Dermis microvascular lymphatic vessel endothelial cell (primary cell): ENCODE data around the gene ARHGEF38. TPM values are rescaled to one million over a fixed set of nuclear protein-coding genes. Genes with fewer than 3 reads are reported as not detected.
"Not testable (repeated sequence)": the region's sequence is repeated elsewhere in the genome, so short reads cannot be mapped to it uniquely, and the experiment has no call there.

Experiments
- DNase-seq, 2 donors: peaks; one replicate each; pipeline versions ENCODE4 v3.0.0 to v3.0.0-alpha.2; 2010; ENCODE audit warnings: low read depth in 2 of 2
- total RNA-seq: library from RNA; depleted of rRNA; stranded (reverse); fragments of >200 nt; gene quantifications from 2 replicates; pipeline ENCODE4 v1.2.1, GENCODE V29; 2014

ARHGEF38 gene
- total RNA-seq, 1 donor from 2014 or later: not detected

- no peak for DNase-seq
These were observed 93.0 kb downstream of the ARHGEF38 start for GRCh38 chr4:105645440-105645839.

GRCh38 chr4:105650190-105650589 is 97.8 kb downstream of the ARHGEF38 start:
- no peak for DNase-seq

DNA sequence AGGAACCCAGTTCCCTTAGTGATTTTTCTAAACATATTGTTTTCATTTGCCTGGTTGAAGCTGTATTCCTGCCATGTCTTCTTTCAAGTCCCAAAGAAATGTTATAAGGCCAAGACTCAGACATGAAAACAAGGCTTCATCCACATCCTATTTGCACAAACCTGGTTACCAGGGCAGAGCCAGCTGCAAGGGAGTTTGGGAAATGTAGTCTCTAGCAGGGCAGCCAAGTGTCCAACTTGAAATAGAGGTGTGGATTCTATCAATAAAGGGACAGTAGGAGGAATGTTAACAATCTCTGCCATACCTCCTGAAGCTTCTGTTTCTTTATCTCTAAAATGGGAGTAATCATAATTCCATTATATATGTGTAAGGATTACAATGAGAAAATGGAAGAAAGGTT is 99.5 kb downstream of the ARHGEF38 start:
- DNase-seq: no peak

DNA sequence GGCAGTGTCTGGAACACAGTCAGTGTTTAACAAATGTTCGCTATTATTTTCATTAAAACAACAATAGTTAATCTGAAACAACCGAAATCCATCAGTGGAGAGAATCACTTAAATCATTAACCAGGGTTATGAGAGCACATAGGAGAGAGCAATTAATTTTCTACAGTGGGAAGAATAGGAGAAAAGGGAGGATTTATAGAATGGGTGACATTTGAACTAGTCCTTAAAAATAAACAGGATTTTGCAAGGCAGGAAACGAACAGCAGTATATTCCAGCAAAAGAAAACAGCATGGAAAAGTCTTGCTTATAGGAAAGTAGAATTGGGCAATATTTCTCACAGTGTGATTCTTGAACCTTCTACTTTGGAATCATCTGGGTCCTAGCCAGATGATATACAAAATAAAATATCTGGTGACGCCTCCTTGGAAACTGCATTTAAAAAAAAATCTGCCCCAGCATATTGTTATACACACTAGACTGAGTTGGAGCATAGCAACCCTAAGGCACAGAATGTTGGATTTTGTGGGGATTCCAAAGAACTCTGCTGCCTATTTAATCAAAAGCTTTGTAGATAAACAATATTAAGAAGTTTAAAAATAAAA is 100.0 kb downstream of the ARHGEF38 start:
- no peak for DNase-seq

DNA sequence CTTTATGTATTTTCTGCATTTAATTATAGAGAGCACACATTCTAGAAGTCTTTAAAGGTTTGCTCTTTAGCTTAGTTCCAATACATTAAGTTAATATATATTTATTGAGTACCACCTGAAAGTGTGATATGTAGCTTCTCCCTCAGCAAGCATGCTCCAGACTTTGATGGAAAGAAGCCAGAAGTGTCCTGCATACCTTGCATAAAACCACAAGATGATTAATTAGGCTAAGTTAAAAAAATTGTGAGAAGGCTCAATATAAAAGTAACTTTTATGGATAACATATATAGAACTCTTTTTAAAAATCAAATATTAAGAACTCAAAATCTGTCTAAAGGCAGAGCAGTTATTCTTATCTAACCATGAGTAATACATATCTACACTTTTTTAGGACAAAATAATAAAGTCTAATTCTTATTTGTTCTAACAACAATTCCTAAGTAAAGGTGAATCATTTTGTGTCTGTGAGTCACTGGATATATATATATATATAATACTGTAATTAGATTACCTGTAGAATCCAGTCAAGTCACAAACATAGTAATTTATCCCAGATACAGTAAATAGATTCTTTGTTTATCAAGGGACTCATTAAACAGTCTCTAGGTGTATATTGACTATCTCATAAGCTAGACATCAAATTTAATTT is 104.8 kb downstream of the ARHGEF38 start:
- DNase-seq: no peak

GRCh38 chr4:105659190-105659589 is 106.8 kb downstream of the ARHGEF38 start:
- no peak for DNase-seq

DNA sequence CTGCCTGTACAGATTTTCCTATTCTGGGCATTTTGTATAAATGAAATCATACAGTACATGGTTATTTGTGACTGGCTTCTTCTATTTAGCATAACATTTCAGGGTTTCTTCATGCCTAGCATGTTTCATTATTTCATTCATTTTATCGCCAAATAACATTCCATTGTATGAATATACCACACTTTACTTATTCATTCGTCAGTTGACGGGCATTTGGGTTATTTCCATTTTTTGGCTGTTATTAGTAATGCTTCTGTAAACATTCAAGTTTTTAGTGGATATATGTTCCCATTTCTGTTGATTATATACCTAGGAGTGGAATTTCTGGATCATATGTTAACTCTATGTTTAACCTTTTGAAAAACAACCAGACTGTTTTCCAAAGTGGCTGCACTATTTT is 108.6 kb downstream of the ARHGEF38 start:
- no peak for DNase-seq

DNA sequence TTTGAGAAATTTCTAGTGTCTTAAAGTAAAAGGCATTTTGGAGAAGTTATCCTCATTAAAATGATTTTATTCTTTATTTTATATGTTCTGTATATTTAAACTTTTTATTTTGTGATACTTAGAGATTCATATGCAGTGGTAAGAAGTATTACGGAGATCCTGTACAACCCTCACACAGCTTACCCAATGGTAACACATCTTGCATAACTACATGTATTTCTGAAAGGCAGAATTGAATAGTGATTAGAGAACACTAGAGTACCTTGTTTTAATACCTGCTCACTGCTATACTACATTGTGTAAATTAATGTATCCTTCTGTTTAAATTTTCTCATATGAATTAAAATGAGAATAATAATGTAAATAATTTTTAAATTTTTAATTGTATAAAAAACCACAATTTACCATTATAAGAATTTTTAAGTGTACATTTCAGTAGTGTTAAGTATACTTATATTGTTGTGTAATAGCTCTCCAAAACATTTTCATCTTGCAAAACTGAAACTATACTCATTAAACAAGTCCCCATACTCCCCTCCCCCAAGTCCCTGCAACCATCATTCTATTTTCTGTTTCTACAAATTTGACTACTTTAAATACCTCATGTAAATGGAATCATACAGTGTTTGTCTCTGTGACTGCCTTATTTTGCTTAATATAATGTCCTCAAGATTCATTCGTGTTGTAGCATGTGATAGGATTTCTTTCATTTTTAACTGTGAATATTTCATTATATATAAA is 110.7 kb downstream of the ARHGEF38 start:
- no peak for DNase-seq

GRCh38 chr4:105666693-105667092 is 114.3 kb downstream of the ARHGEF38 start:
- DNase-seq: peak in 1 of 2 donors; percentile 1

GRCh38 chr4:105670684-105671083 is 118.3 kb downstream of the ARHGEF38 start:
- DNase-seq: no peak

DNA sequence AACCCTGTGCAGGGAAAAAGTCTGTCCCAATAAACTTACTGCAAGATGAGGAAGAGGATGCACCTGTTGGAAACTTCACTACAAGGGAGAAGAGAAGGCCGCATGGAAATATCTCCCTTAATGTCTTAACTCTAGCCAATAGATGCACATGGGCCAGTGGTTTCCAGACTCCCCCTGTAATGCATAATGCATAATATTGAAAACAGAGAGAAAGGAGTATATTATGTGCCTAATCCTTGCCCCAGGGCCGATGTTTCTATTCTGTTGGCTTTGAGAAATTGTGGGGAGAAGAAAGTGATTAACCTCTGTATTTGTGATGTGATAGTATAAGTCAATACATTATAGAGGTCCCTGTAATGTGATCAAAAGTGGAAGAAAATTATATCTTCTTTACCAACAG is 118.9 kb downstream of the ARHGEF38 start:
- DNase-seq: no peak

DNA sequence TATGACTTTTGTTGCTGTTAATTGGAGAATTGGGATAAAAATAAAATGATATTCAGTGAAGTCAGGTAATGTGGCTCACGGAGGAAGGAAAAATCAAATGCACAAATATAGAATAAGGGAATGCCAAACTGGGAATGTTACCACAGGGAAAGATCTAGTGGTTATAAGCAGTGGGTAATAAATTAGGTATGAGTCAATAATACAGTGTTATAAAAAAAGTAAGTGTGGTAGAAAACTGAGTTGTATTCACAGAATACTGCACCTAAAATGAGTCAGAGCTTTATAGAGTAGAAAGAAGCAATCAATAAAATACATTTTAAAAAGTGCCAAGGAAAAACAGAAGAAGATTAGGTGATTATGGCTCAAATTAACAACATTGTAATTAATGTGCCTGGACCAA is 121.6 kb downstream of the ARHGEF38 start:
- no peak for DNase-seq

GRCh38 chr4:105677709-105678108 is 125.3 kb downstream of the ARHGEF38 start:
- DNase-seq: no peak

GRCh38 chr4:105679186-105679585 is 126.8 kb downstream of the ARHGEF38 start:
- peak in 1 of 2 donors; percentile 57 for DNase-seq

DNA sequence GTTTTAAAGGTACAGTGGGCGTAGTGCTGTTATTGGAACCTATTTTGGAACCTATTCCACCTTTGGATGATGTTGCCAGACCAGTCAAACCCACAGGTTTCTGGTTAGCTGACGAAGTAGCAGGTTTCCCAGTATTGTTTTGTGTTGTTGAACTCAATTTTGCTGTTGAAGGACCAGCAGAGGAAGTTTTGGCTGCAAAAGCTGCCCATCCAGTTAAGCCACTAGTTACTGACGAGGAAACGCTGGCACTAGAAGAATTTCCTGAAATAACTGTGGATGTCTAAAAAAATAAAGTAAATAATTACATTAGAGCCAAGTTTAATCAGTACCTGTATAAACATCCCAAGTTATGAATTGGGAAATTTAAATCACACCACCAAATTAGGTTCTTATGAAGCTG is 130.6 kb downstream of the ARHGEF38 start:
- peak in 1 of 2 donors; percentile 61 for DNase-seq

DNA sequence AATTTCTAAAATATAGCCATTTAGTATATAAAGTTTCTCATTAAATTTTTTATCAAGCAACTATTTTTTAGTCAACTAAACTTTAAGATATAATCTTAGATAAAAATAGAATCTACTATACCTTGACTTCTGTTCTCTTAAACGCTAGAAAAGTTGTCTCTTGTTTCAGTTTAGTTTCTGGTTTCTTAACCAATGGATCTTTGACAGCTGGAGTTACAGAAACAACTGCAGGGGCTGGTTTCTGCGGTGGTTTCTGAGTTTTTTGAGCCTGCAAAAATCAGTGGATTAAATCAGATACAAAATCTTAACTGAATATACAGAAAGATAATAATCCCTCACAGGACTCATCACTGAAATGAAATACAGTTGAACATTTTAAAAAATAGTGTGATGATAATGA is 134.2 kb downstream of the ARHGEF38 start:
- DNase-seq: no peak

- not testable (repeated sequence) for DNase-seq
These were observed 142.4 kb downstream of the ARHGEF38 start for GRCh38 chr4:105694812-105695211.

DNA sequence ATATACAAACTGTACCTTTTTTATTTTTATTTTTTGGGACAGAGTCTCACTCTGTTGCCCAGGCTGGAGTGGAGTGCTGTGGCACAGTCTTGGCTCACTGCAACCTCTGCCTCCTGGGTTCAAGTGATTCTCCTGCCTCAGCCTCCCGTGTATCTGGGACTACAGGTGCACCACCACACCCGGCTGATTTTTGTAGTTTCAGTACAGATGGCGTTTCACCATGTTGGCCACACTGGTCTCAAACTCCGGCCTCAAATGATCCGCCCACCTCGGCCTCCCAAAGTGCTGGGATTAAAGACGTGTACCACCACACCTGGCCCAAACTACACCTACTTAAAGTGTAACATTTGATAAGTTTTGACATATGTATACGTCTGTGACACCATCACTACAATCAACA is 143.4 kb downstream of the ARHGEF38 start:
- not testable (repeated sequence) for DNase-seq

DNA sequence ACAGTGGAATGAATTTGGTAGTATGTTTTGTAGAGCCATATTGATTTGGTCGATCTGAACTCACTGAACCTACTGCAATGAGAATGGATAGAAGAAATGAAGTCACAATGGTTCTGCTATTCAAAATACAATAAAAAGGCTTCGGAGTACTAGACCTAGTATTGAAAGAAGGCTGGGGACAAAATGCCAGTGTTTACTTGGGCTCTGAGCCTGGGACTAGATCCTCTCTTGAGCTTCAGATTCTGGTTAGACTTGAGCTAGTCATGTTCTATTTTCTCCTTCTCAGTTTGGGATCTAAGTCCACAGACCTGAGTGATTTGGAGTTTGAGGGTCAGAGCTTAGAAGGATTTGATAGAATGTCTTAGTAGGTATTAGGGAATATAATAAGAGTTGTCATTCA is 146.2 kb downstream of the ARHGEF38 start:
- DNase-seq: no peak

- peak in 1 of 2 donors; percentile 5 for DNase-seq
These were observed 155.4 kb downstream of the ARHGEF38 start for GRCh38 chr4:105707782-105708180.

GRCh38 chr4:105708181-105709080 is 156.0 kb downstream of the ARHGEF38 start, which contains the start of the genes GSTCD and INTS12:
GSTCD (plus strand) TSS chr4:105708784; CDS start chr4:105717614, 8,830 bp downstream.
INTS12 (minus strand) TSS chr4:105708689; CDS start chr4:105700005, 8,684 bp downstream.
- DNase-seq: peak; percentile 94 to 96
